Lower lobe of right lung (tissue), 2 donors: ENCODE measurements around the gene GGT1. TPM values are rescaled to one million over a fixed set of nuclear protein-coding genes. Genes with fewer than 3 reads are reported as not detected.
"Not testable (repeated sequence)": the region's sequence is repeated elsewhere in the genome, so short reads cannot be mapped to it uniquely, and the experiment has no call there.

ENCODE experiments used
- ATAC-seq, 2 donors: fragments of 200-7000 bp; cut with Tn5 transposase; one replicate each; pipeline ENCODE4 v1.9.1; 2020 to 2022; ENCODE audit warnings: mild to moderate bottlenecking in 2 of 2, moderate library complexity in 2 of 2
- DNase-seq: peaks from one replicate; pipeline ENCODE4 v3.0.0-alpha.2; 2020
- H3K27ac ChIP-seq: fragments of 200-600 bp; one replicate; pipeline ENCODE4 v1.8.0; 2022
- H3K27me3 ChIP-seq: fragments of 200-600 bp; one replicate; pipeline ENCODE4 v1.8.0; 2022; ENCODE audit warnings: low read depth
- H3K36me3 ChIP-seq: fragments of 200-600 bp; one replicate; pipeline ENCODE4 v1.8.0; 2022; ENCODE audit warnings: mild to moderate bottlenecking
- H3K4me1 ChIP-seq: fragments of 200-600 bp; one replicate; pipeline ENCODE4 v1.8.0; 2022
- H3K4me3 ChIP-seq: fragments of 200-600 bp; one replicate; pipeline ENCODE4 v1.8.0; 2022; ENCODE audit warnings: mild to moderate bottlenecking
- H3K9me3 ChIP-seq: fragments of 200-600 bp; one replicate; pipeline ENCODE4 v1.8.0; 2022
- CTCF ChIP-seq: fragments of 200-600 bp; IDR thresholded peaks from one replicate; pipeline ENCODE4 v1.8.0; 2022; ENCODE audit warnings: antibody characterized with exemption, mild to moderate bottlenecking
- intact Hi-C: fragments of 100-400 bp; cut with DNase I; formaldehyde crosslinking; loops from one replicate; pipeline ENCODE4 v1.11.0; 2022
- total RNA-seq: library from RNA; stranded (reverse); fragmentation: NEBNext Ultra II Directional; extraction: Animal tissue kit (Norgen Biotek cat#: 25700); gene quantifications from one replicate; pipeline ENCODE4 v1.2.1, GENCODE V29; 2021
- donor health status: DM: no; HTN: yes; CAD: no; lungs with severe emphysema.

GGT1 gene
- total RNA-seq, 1 donor from 2014 or later = 65.1 TPM

GRCh38 chr22:24645408-24646399 lies 42.7 kb downstream of the GGT1 start:
- ATAC-seq, intact Hi-C loops, H3K36me3 ChIP-seq, H3K27me3 ChIP-seq, DNase-seq, H3K27ac ChIP-seq, H3K4me1 ChIP-seq, H3K9me3 ChIP-seq, H3K4me3 ChIP-seq: not testable (repeated sequence)

- ATAC-seq, H3K36me3 ChIP-seq, DNase-seq, intact Hi-C loops, H3K4me1 ChIP-seq, H3K27me3 ChIP-seq, H3K4me3 ChIP-seq, H3K9me3 ChIP-seq, H3K27ac ChIP-seq: not testable (repeated sequence)
Observed at GRCh38 chr22:24646756-24647155, 43.8 kb downstream of the GGT1 start.

- H3K36me3 ChIP-seq, H3K27me3 ChIP-seq, H3K4me1 ChIP-seq, H3K4me3 ChIP-seq, DNase-seq, intact Hi-C loops, H3K9me3 ChIP-seq, ATAC-seq, H3K27ac ChIP-seq: not testable (repeated sequence)
Observed at GRCh38 chr22:24649371-24649770, 46.4 kb downstream of the GGT1 start.

GRCh38 chr22:24650884-24651283 lies 47.9 kb downstream of the GGT1 start:
- peak; percentile 29 for TF ChIP-seq CTCF
- H3K27ac ChIP-seq, H3K4me1 ChIP-seq, H3K36me3 ChIP-seq, H3K4me3 ChIP-seq, H3K9me3 ChIP-seq, intact Hi-C loops, ATAC-seq, H3K27me3 ChIP-seq: not testable (repeated sequence)
- peak; percentile 57 for DNase-seq

GRCh38 chr22:24665395-24665794 lies 62.4 kb downstream of the GGT1 start:
- H3K27ac ChIP-seq, intact Hi-C loops, H3K4me1 ChIP-seq, H3K9me3 ChIP-seq, H3K27me3 ChIP-seq, H3K4me3 ChIP-seq, ATAC-seq, H3K36me3 ChIP-seq, DNase-seq: not testable (repeated sequence)

- intact Hi-C loops, DNase-seq, H3K4me1 ChIP-seq, H3K27ac ChIP-seq, H3K9me3 ChIP-seq, H3K36me3 ChIP-seq, H3K4me3 ChIP-seq, H3K27me3 ChIP-seq, ATAC-seq: not testable (repeated sequence)
Observed at GRCh38 chr22:24667904-24668303, 64.9 kb downstream of the GGT1 start.

GRCh38 chr22:24672532-24672931 lies 69.5 kb downstream of the GGT1 start:
- H3K4me3 ChIP-seq, ATAC-seq, intact Hi-C loops, H3K27me3 ChIP-seq, H3K27ac ChIP-seq, H3K36me3 ChIP-seq, H3K9me3 ChIP-seq, H3K4me1 ChIP-seq, DNase-seq: not testable (repeated sequence)

Other genes starting within 250 kb of the GGT1 start
- 16.0 TPM for gene ADORA2A, start 175.6 kb upstream of the GGT1 start, total RNA-seq
- 1.2 TPM for gene UPB1, start 107.9 kb upstream of the GGT1 start, total RNA-seq
- gene GUCD1, start 48.1 kb upstream of the GGT1 start, total RNA-seq = 120 TPM
- gene SNRPD3, start 47.2 kb upstream of the GGT1 start, total RNA-seq = 66.8 TPM
- 10.2 TPM for gene LRRC75B, start 10.1 kb upstream of the GGT1 start, total RNA-seq
- gene PIWIL3, start 171.5 kb downstream of the GGT1 start, total RNA-seq = not detected
- gene SGSM1, start 203.0 kb downstream of the GGT1 start, total RNA-seq = 2.9 TPM